ENCODE data around the gene CPNE4. TPM values are rescaled to one million over a fixed set of nuclear protein-coding genes. Genes with fewer than 3 reads are reported as not detected.

Gene CPNE4
- total RNA-seq, 1 donor from 2014 or later, result 0.24 TPM

- no peak for DNase-seq (ENCODE audit: low read depth)
Observed at GRCh38 chr3:131883711-131884407, 151.0 kb downstream of the CPNE4 start.

- DNase-seq (ENCODE audit: low read depth), result no peak
Observed at GRCh38 chr3:131883086-131883485, 151.7 kb downstream of the CPNE4 start.

DNA sequence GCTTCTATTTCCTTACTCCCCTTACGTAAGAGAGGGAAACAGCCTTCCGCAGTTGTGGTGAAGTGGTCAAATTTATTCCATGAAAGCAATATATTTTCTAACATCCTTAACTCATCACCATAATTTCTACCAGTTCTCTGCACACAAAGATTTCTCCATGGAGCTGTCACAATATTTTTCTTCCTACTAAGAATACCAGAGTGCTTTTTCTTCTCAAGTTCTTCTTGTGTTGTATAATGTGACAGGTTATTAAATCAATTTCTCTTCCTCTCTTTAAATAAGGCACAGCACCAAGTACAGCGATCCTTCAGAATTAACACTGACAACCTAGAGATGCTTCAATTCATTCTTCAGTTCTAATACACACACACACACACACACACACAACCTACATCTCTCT is 153.0 kb downstream of the CPNE4 start:
- no peak for DNase-seq (ENCODE audit: low read depth)

DNA sequence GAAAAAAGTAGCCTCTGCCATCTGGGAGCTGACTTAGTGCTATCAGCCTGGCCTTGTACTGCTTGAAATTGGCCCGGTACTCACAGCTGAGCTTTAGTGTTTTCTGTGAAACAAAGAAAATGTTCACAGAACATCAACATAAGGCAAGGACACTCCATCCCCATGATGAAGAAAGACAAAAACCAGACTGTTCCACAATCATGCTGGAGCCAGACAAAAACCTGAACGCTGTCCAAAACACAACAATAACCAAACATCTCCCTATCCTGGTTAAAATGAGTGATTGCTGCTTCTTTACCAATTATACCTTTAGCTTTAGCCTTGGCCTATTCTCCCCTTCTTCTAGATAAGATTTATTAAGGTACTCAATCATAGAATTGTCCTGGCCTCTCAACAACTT is 153.9 kb downstream of the CPNE4 start:
- DNase-seq (ENCODE audit: low read depth), result no peak

GRCh38 chr3:131868203-131868602 is 166.6 kb downstream of the CPNE4 start:
- no peak for DNase-seq (ENCODE audit: low read depth)

- DNase-seq (ENCODE audit: low read depth), result no peak
Observed at GRCh38 chr3:131856171-131856570, 178.6 kb downstream of the CPNE4 start.

GRCh38 chr3:131850223-131850622 is 184.6 kb downstream of the CPNE4 start:
- DNase-seq (ENCODE audit: low read depth), result no peak

DNA sequence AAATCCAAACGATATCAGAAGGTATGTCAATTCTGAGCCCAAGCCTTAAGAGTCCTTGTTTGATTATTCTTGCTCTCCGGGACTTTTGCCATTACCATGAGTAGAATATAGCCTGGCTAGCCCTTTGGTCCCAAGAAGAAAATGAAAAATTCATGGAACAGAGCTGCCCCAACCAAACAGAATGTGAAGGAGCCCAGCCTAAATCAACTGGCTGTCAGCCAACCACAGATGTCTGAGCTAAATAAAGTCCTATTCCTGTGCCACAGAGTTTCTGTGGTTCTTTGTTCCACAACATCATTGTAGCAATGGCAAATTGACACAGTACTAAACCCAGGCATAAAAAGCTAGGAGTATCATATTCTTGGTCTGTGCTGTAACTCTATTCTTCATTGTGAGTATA is 185.2 kb downstream of the CPNE4 start:
- peak; percentile 63 for DNase-seq (ENCODE audit: low read depth)

GRCh38 chr3:131847966-131848510 is 186.8 kb downstream of the CPNE4 start:
- DNase-seq (ENCODE audit: low read depth), result no peak

DNA sequence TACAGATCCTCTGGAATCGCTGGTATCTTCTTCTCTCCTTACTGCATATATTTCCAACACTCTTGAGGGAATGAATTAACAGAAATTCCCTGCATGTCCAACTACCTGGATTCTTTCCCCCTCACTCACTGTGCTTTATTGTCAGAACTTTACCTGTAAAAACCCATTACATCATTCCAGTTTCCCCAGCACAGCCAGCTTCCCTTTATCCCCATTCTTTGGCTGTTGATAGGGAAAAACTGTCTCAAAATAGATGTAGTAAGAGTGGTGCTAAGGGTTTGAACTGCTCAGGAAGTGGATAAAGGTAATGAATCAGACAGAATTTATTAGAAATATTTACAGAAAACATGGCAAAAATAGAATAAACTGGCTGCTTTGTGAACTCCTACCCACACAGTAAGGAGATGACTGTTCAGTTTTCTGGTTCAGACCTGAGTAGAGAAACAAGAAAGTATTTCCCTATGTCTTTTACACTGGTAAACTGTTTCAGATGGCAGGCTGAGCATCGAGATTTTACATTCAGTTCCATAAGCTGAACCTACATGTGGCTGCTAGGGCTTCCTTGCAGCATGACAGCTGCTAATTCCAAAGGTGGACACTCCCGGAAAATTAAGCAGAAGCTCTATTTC is 188.4 kb downstream of the CPNE4 start:
- no peak for DNase-seq (ENCODE audit: low read depth)

GRCh38 chr3:131843174-131843573 is 191.6 kb downstream of the CPNE4 start:
- DNase-seq (ENCODE audit: low read depth), result no peak

- no peak for DNase-seq (ENCODE audit: low read depth)
Observed at GRCh38 chr3:131840156-131840797, 194.5 kb downstream of the CPNE4 start.

GRCh38 chr3:131835906-131836305 is 198.9 kb downstream of the CPNE4 start:
- no peak for DNase-seq (ENCODE audit: low read depth)

- no peak for DNase-seq (ENCODE audit: low read depth)
Observed at GRCh38 chr3:131831608-131832007, 203.2 kb downstream of the CPNE4 start.

DNA sequence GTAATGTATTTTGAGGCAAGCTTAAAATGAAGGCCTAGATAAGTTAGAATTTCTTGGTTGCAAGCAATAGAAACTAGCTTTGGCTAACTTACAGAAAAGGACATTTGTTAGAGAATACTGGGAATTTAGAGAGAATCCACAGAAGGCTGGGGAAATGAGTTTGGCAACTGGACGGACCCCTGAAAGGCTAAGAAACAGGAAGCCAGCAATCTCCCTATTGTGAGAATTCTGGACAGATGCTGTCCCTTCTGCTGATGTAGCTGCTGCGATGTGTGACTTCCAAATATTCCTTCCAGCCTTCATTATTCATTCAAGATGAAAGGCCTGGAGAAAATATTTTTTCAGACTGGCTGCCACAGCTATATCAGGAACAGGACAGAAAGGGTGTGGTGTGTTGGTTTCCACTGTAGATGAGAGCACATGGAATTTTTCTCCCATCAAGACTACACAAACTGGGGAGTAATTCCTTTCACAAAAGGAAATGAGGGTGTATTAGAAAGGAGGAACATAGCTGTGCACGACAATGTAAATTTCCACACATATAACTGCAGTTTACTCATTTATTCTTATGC is 213.5 kb downstream of the CPNE4 start:
- no peak for DNase-seq (ENCODE audit: low read depth)

DNA sequence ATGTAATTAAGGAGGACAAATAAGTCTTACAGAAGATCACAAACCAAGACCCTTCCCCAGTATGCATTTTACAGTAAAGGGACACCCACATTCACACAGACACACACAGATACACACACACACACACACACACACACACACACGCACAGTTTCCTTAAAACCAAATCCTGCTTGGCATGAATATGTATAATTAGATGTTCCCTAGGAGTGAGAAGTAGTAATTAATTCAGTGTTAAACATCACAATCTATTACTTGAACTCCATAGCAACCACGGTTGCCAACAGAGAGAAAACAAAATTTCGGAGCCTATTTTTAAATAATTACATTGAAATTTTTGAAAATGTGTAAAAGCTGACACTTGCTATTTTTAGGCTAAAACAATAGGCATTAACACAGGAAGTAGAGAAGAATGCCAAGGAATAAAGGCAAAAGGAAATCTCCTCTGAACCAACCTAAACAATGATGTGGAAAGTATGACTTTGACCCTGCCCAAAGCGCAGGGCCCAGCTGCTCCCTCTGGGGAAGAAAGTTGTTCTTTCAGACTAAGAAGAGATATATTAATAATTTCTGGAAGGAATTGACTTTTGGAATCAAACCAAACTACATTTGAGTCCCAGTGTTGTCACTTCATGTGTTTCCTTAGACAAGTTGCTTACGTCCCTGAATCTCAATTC is 215.3 kb downstream of the CPNE4 start:
- no peak for DNase-seq (ENCODE audit: low read depth)

- no peak for DNase-seq (ENCODE audit: low read depth)
Observed at GRCh38 chr3:131812433-131812832, 222.4 kb downstream of the CPNE4 start.

GRCh38 chr3:131811481-131811880 is 223.3 kb downstream of the CPNE4 start:
- no peak for DNase-seq (ENCODE audit: low read depth)

DNA sequence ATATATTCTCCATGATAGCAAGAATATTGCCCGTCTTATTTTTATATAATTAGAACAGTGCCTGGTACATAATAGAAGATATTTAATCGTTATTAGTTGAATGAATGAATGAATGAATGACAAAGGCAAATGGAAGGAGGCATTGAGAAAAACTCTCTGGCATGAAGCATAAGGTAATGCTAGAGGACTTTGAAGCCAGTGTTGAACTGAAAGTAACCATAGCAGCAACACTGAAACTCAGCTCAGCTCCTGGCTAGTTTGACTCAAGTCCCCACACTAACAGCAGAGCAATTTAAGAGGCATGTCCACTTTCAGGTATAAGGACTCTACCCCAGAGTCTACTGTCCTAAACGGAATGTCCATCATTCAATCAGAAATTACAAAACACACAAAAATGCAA is 227.0 kb downstream of the CPNE4 start:
- DNase-seq (ENCODE audit: low read depth), result no peak

GRCh38 chr3:131806736-131807135 is 228.1 kb downstream of the CPNE4 start:
- no peak for DNase-seq (ENCODE audit: low read depth)

- DNase-seq (ENCODE audit: low read depth), result peak; percentile 14
Observed at GRCh38 chr3:131804565-131805133, 230.2 kb downstream of the CPNE4 start.

All from myocyte (in vitro differentiated cells).